ENCODE measurements around the gene UBAC2. TPM values are rescaled to one million over a fixed set of nuclear protein-coding genes. Genes with fewer than 3 reads are reported as not detected.
A peak's percentile ranks its signal among the peaks of the same experiment; 100 is the strongest.

The UBAC2 gene
- total and polyA plus RNA-seq, 2 of the 8 experiments (the other 6 are each of a cell fraction or from before 2014, with no cell fraction given), result 75.9 to 76.9 TPM

DNA sequence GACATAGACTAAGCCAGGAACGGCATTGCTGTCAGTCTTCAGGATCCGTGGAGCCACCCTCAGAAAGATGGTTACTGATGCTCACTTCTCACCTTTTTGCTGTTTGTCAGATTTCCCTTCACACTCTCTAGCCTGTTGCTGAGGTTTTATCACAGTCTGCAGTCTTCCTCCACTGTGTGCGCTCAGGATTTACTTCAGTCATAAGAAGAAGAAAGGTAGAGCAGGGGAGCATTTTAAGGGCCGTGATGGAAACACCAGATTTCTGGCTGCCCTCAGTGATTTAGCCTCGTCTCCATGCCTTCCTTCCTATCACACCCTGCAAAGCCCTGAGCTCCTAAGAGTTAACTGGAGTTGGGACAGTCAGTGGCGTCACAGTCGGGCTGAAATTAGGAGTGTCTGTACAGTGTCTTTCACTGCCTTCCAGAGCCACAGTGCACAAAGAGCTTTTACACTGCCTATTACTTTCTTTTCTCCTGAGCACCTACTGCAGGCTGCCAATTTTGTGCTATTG, 166.5 kb downstream of the UBAC2 start:
- 86% methylated on average over 7 of the region's 7 CpGs; no CpG with 5 or more reads in 1 of the 2 experiments for WGBS, 2 experiments (ENCODE audit: extremely low coverage in 1 of 2, insufficient coverage in 1 of 2, insufficient read length in 1 of 2, insufficient replicate concordance in 2 of 2, low coverage in 1 of 2, low lambda C conversion rate in 2 of 2, missing lambda C conversion rate in 1 of 2)
- Histone ChIP-seq H3K27ac (ENCODE audit: low read depth, low read length) (no peak overlapping the region), H3K23me2 (ENCODE audit: low read depth, low read length) (no peaks in the 10 kb centered on the region)

More for the DNA sequence above, 166.5 kb downstream of the UBAC2 start:
- no peak for TF ChIP-seq MAFK (IDR thresholded peaks at IDR 0.05; ENCODE audit: low read depth, low read length)
- no peak for TF ChIP-seq SP2 (IDR thresholded peaks at IDR 0.05; ENCODE audit: low read length)
- TF ChIP-seq SP1 (IDR thresholded peaks at IDR 0.05; ENCODE audit: low read depth, low read length), result no peak
- TF ChIP-seq RNF2 (IDR thresholded peaks at IDR 0.05; ENCODE audit: borderline replicate concordance, low read depth, low read length, missing control alignments, poor library complexity, severe bottlenecking), result peak; percentile 21
- no peak for TF ChIP-seq BRCA1 (IDR thresholded peaks at IDR 0.05; ENCODE audit: low read depth, low read length)
- H3K4me1 ChIP-seq (replicated peaks in 1 of 4; ENCODE audit: control insufficient read depth in 3 of 4, insufficient read depth in 4 of 4, low read length in 3 of 4), result peaks cover 0 to 4% (median 2%) of the 10 kb centered on the region in 4 experiments; a peak in 2 of 7 replicates
- CTCF ChIA-PET (ENCODE audit: partially characterized antibody), result interaction anchor here (0.8 to 3.9 kb wide), 27 partner anchors 10 to 381 kb away, joined by 3 to 37 read pairs (median 4); partner anchors contain the start of gene UBAC2
- H3K9me3 ChIP-seq (ENCODE audit: insufficient read depth in 2 of 2, low read depth in 1 of 2, low read length in 1 of 2), result no peaks in the 10 kb centered on the region
- FAIRE-seq (no peak), DNase-seq (ENCODE audit: low read depth in 1 of 2, low spot score in 2 of 2) (peak in 1 of 2 experiments; percentile 41)
- POLR2A ChIA-PET (ENCODE audit: partially characterized antibody), result no interaction called here
- peaks cover 1 to 2% of the 10 kb centered on the region in 2 experiments for H4K20me1 ChIP-seq (replicated peaks in 1 of 2; ENCODE audit: control insufficient read depth in 1 of 2, insufficient read depth in 2 of 2, low read length in 2 of 2)
- H3K4me3 ChIP-seq (ENCODE audit: extremely low read depth in 1 of 4, insufficient read depth in 2 of 4, low read depth in 3 of 4, low read length in 4 of 4), result no peak overlapping the region
- H4K5ac ChIP-seq (ENCODE audit: insufficient read length, low read depth, low read length), result no peak overlapping the region
- H2AK5ac ChIP-seq (ENCODE audit: low read depth, low read length), result no peak overlapping the region
- H2BK5ac ChIP-seq (ENCODE audit: low read depth, low read length), result no peak overlapping the region
- no peak overlapping the region for H2BK12ac ChIP-seq (ENCODE audit: low read depth, low read length)
- H3K4ac ChIP-seq (replicated peaks; ENCODE audit: insufficient read length, low read depth, low read length), result no peak overlapping the region
- H3K4me2 ChIP-seq (ENCODE audit: insufficient read depth in 1 of 2, low read depth in 2 of 2, low read length in 2 of 2), result no peak overlapping the region
- peaks cover 0 to 8% (median 2%) of the 10 kb centered on the region in 4 experiments; a peak in 4 of 8 replicates for H3K36me3 ChIP-seq (ENCODE audit: control insufficient read depth in 2 of 4, insufficient read depth in 4 of 4, low read length in 3 of 4)
- H2BK20ac ChIP-seq (ENCODE audit: low read length), result no peak overlapping the region
- H3K9ac ChIP-seq (replicated peaks in 1 of 4; ENCODE audit: extremely low read depth in 1 of 4, low read depth in 3 of 4, low read length in 3 of 4), result no peak overlapping the region
- no peak overlapping the region for H3K56ac ChIP-seq (replicated peaks; ENCODE audit: insufficient read length, low read depth, low read length)
- H4K8ac ChIP-seq (ENCODE audit: extremely low read depth, insufficient read depth, low read length), result no peak overlapping the region
- H3K27me3 ChIP-seq (replicated peaks in 1 of 4; ENCODE audit: control insufficient read depth in 3 of 4, extremely low read depth in 1 of 4, insufficient read depth in 3 of 4, low read length in 3 of 4), result no peaks in the 10 kb centered on the region
- no peaks in the 10 kb centered on the region for H3K79me1 ChIP-seq (ENCODE audit: low read depth, low read length)
- no peak overlapping the region for H3K18ac ChIP-seq (ENCODE audit: extremely low read depth, low read length)
- H3K14ac ChIP-seq (ENCODE audit: insufficient read length), result no peak overlapping the region
- H2BK15ac ChIP-seq (ENCODE audit: low read length), result no peak overlapping the region
- H2AFZ ChIP-seq (ENCODE audit: low read length), result no peak overlapping the region
- H3K23ac ChIP-seq (ENCODE audit: insufficient read length), result no peak overlapping the region
- H2BK120ac ChIP-seq (replicated peaks; ENCODE audit: low read depth, low read length), result no peak overlapping the region
- H4K91ac ChIP-seq (replicated peaks; ENCODE audit: insufficient read length, low read length), result no peak overlapping the region
- no peaks in the 10 kb centered on the region for H3K79me2 ChIP-seq (ENCODE audit: control insufficient read depth in 1 of 2, insufficient read depth in 2 of 2, low read length in 2 of 2)
